HG03097 (cell line): Measurements from ENCODE around the gene PKP4.

Source experiments
- ATAC-seq: cut with Tn5 transposase; IDR thresholded peaks from one replicate; pipeline ENCODE4 v1.9.1; 2021; ENCODE audit not compliant: unreplicated experiment, low FRiP score

Gene PKP4

GRCh38 chr2:158635961-158636601, 179.3 kb downstream of the PKP4 start:
- ATAC-seq, result no peak

- ATAC-seq, result no peak
Measured at GRCh38 chr2:158637357-158637756, 180.6 kb downstream of the PKP4 start.

- ATAC-seq, result no peak
Measured at GRCh38 chr2:158644139-158644538, 187.4 kb downstream of the PKP4 start.

GRCh38 chr2:158645299-158645698, 188.5 kb downstream of the PKP4 start:
- no peak for ATAC-seq

- no peak for ATAC-seq
Measured at GRCh38 chr2:158647436-158648231, 190.9 kb downstream of the PKP4 start.

- ATAC-seq, result no peak
Measured at GRCh38 chr2:158649846-158650245, 193.1 kb downstream of the PKP4 start.

GRCh38 chr2:158650646-158651357, 194.1 kb downstream of the PKP4 start:
- no peak for ATAC-seq

GRCh38 chr2:158651358-158652057, 194.8 kb downstream of the PKP4 start:
- no peak for ATAC-seq

GRCh38 chr2:158655628-158656027, 198.9 kb downstream of the PKP4 start:
- ATAC-seq, result no peak

- no peak for ATAC-seq
Measured at GRCh38 chr2:158656492-158657229, 199.9 kb downstream of the PKP4 start.

- ATAC-seq, result no peak
Measured at GRCh38 chr2:158658396-158658795, 201.6 kb downstream of the PKP4 start.

- no peak for ATAC-seq
Measured at GRCh38 chr2:158659483-158659882, 202.7 kb downstream of the PKP4 start.

- no peak for ATAC-seq
Measured at GRCh38 chr2:158661231-158661630, 204.5 kb downstream of the PKP4 start.

GRCh38 chr2:158662421-158662820, 205.7 kb downstream of the PKP4 start:
- no peak for ATAC-seq

- ATAC-seq, result no peak
Measured at GRCh38 chr2:158663796-158664195, 207.0 kb downstream of the PKP4 start.

- no peak for ATAC-seq
Measured at GRCh38 chr2:158664987-158665386, 208.2 kb downstream of the PKP4 start.

GRCh38 chr2:158665536-158666302, 209.0 kb downstream of the PKP4 start:
- no peak for ATAC-seq

GRCh38 chr2:158666969-158667368, 210.2 kb downstream of the PKP4 start:
- ATAC-seq, result no peak

GRCh38 chr2:158667586-158667985, 210.8 kb downstream of the PKP4 start:
- ATAC-seq, result no peak
